ENCODE results near the gene GPR107.

The GPR107 gene

GRCh38 chr9:130139251-130139650 is 85.5 kb downstream of the GPR107 start:
- FAIRE-seq, result no peak

- FAIRE-seq, result no peak
Measured at GRCh38 chr9:130140706-130141105, 87.0 kb downstream of the GPR107 start.

- no peak for FAIRE-seq
Measured at GRCh38 chr9:130142056-130142455, 88.3 kb downstream of the GPR107 start.

GRCh38 chr9:130142641-130143040 is 88.9 kb downstream of the GPR107 start:
- no peak for FAIRE-seq

- FAIRE-seq, result no peak
Measured at GRCh38 chr9:130143279-130143893, 89.7 kb downstream of the GPR107 start.

- no peak for FAIRE-seq
Measured at GRCh38 chr9:130143958-130144366, 90.3 kb downstream of the GPR107 start.

- no peak for FAIRE-seq
Measured at GRCh38 chr9:130144703-130145102, 91.0 kb downstream of the GPR107 start.

GRCh38 chr9:130145658-130146057 is 92.0 kb downstream of the GPR107 start:
- no peak for FAIRE-seq

GRCh38 chr9:130147198-130147597 is 93.5 kb downstream of the GPR107 start:
- FAIRE-seq, result no peak

- FAIRE-seq, result no peak
Measured at GRCh38 chr9:130147910-130148309, 94.2 kb downstream of the GPR107 start.

- no peak for FAIRE-seq
Measured at GRCh38 chr9:130149031-130149430, 95.3 kb downstream of the GPR107 start.

- no peak for FAIRE-seq
Measured at GRCh38 chr9:130149654-130150286, 96.1 kb downstream of the GPR107 start.

GRCh38 chr9:130150779-130151382 is 97.2 kb downstream of the GPR107 start:
- no peak for FAIRE-seq

GRCh38 chr9:130154816-130155215 is 101.1 kb downstream of the GPR107 start:
- FAIRE-seq, result no peak

GRCh38 chr9:130155647-130156046 is 101.9 kb downstream of the GPR107 start:
- no peak for FAIRE-seq

- FAIRE-seq, result no peak
Measured at GRCh38 chr9:130156672-130157071, 103.0 kb downstream of the GPR107 start.

GRCh38 chr9:130157079-130157478 is 103.4 kb downstream of the GPR107 start:
- FAIRE-seq, result no peak

- no peak for FAIRE-seq
Measured at GRCh38 chr9:130158001-130158400, 104.3 kb downstream of the GPR107 start.

- no peak for FAIRE-seq
Measured at GRCh38 chr9:130159057-130159456, 105.4 kb downstream of the GPR107 start.

- FAIRE-seq, result no peak
Measured at GRCh38 chr9:130159915-130160670, 106.4 kb downstream of the GPR107 start.

- no peak for FAIRE-seq
Measured at GRCh38 chr9:130160862-130161470, 107.3 kb downstream of the GPR107 start.

GRCh38 chr9:130165579-130165978 is 111.9 kb downstream of the GPR107 start:
- FAIRE-seq, result no peak

GRCh38 chr9:130166399-130166798 is 112.7 kb downstream of the GPR107 start:
- FAIRE-seq, result no peak

Data from TTC549 (cell line).